T-helper 2 cell (primary cell): ENCODE measurements around the gene MYL3.
A peak's percentile ranks its signal among the peaks of the same experiment; 100 is the strongest.

Experiments used
- DNase-seq, 5 experiments: peaks; one replicate each; pipeline versions ENCODE4 v3.0.0 to v3.0.0-alpha.2; 2012 to 2022

Gene MYL3

DNA sequence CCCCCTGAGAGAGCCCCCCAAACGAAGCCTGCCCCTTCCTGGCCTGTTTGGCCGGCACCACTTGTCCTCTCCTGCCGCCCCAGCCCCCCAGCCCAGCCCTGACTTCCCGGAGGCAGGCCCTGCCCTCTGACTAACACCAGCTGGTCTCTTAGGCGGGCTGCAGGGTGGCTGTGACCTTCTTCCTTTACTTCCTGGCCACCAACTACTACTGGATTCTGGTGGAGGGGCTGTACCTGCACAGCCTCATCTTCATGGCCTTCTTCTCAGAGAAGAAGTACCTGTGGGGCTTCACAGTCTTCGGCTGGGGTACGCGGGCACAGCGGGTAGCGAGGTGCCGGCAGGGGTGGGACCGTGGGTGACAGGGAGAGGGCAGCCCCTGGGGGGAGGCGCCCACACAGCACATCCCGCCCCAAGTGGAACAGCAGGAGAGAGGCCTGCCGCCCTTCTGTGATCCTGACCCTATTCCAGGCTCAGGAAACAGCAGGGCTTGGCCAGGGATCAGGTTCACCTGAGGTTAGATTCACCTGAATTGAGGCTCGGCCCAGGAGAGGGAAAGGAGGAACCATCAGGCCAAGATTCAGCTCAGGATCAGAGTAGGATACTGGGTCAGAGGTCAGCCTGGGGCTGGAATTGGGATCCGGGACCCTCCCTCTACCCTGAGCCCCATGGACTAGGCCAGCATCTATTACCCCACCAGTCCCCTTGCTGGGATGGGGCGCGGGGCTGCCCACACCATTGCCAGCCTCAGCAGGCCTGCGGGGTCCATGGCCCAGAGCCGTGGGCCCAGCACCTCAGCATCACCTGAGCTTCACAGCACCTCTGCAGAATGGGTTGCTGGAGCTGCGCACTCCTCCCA is 36.1 kb upstream of the MYL3 start:
- DNase-seq, result no peak

DNA sequence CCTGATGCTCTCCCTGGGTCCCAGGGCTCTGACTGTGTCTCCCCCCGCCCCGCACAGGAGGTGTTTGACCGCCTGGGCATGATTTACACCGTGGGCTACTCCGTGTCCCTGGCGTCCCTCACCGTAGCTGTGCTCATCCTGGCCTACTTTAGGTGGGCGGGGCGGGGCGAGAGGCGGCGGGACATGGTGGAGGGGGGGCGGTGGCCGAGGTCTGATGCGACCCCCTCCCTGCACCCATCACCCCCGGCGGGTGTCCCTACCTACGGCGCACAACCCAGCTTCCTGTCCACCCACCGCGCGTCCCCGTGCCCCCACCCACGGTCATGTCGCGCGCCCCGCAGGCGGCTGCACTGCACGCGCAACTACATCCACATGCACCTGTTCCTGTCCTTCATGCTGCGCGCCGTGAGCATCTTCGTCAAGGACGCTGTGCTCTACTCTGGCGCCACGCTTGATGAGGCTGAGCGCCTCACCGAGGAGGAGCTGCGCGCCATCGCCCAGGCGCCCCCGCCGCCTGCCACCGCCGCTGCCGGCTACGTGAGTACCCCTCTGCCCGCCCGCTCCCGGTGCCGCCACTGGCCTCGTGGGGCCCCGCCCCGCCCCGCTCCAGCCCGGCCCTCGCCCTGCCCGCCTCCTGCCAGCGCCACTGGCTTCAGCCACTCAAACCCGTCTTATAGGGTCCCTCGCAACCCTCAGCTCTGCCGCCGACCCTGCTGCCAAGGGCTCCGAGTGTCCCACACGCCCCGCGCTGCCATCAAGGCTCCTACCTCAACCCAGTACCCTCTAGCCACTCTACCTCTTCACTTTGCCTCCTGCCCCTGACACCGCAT is 35.3 kb upstream of the MYL3 start:
- DNase-seq, result peak in 1 of 5 experiments; percentile 38

DNA sequence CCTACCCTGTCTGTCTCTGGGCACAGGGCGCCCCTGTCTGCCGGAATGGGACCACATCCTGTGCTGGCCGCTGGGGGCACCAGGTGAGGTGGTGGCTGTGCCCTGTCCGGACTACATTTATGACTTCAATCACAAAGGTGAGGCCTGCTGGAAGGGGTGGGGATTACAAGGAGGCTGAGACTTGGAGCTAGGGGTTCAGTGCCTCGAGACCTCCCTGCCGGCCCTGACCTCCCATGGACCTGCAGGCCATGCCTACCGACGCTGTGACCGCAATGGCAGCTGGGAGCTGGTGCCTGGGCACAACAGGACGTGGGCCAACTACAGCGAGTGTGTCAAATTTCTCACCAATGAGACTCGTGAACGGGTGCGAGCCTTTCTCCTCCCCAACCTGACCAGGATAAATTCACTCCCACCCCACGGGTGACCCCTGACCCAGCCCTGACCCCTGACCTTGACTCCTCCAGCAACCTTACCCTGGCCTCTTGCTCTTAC is 34.6 kb upstream of the MYL3 start:
- no peak for DNase-seq

DNA sequence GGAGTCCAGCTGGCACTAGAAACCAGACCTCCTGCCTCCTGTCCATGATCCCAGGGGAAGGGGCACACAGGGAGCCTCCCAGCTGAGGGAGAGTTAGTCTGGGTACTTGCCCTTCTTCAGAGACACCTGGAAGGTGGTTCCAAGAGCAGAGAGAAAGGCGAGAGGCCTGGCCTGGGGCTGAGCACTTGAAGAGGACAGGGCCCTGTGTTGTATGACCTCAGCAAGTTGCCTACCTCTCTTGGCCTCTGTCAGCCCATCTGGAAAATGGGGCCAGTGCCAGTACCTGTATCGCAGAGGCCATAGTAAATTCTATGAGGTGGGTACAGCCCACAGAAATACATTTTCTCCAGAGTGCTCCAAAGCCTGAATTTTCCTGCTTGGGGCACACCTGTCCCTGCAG is 33.8 kb upstream of the MYL3 start:
- DNase-seq, result no peak

DNA sequence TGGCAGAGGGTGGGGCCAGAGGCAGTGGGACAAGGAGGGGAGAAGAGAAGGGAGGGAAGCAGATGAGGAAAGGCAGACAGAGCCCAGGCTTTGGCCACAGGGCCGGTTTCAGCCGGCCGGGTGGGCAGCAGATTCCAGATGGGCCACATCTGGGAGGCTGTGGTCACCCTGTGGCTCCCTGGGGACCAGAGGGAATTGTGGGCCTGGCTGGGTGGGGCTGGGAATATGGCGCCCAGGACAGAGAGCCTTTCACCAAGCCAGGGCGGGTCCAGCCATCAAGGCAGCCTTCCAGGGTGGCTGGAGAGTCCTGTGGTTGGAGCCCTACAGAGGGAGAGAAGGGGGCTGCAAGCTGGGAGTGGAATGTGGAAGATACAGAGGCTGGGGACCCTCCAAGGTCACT is 33.1 kb upstream of the MYL3 start:
- no peak for DNase-seq

DNA sequence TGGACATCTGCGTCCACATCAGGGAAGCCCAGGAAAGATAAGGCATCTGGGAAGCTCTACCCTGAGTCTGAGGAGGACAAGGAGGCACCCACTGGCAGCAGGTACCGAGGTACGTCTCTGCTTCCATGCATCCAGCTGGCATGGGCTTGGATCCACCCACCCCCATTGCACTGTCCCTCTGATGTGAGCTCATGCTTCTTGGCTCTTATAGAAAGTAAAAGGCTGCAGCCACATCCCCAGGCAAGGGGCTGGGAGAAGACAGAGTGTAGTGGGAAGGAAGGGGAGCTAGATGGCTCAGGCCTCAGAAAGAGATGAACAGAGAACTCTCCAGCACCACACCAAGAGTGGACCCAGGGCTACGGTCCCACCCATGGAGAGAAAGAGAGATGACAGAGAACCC is 32.5 kb upstream of the MYL3 start:
- no peak for DNase-seq

DNA sequence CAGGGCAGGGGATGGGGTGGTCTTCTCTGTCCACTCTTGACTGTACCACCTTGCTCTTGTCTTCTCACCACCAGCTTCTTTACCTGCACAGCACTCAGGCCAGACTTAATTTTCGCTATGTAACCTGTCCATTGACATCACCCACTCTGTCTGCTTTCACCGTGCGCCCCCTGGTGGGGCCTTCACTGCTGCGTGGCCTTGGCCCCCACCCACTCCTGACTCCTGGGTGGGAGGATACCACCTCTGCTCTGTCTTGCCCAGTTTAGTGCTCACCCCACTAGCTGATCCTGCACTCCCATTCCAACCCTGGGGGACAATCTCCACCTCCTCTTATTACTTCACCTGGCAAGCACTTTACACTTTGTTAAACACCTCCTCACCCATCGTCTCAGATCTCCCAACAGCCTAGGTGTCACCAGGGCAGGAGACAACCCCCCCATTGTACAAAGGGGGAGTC is 32.0 kb upstream of the MYL3 start:
- peak; percentile 52 to 69 (median 63) for DNase-seq

DNA sequence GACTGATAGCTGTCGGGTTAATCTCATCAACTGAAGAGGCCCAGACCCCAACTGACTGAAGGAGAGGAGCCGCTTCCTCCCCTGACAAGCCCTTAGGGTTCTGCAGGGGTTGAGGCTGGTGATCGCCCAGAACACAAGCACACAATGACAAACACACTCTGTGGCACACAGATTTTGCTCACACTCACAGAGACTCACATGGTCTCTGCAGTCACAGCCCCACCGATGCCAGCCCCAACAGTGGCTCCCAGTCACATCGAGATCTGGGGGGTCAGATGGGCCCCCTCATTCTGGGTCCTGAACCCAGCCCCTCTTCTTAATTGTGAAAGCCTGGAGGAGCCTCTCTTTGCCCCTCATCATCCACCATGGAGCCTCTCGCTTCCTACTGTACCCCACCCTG is 31.0 kb upstream of the MYL3 start:
- no peak for DNase-seq

DNA sequence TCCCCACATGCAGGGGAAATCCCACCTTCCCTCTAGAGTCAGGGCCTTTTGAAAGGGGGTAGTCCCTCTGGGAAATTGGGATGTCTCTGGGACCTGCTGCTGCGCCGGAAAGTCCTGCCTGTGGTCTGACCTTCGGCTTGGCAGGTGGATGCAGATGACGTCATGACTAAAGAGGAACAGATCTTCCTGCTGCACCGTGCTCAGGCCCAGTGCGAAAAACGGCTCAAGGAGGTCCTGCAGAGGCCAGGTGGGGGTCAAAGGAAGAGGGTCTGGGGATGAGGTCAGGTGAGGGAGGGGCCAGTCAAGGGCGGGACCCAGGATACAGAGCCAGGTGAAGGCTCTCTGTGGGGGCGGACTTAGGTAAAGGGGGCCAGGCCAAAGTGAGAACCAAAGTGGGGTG is 30.5 kb upstream of the MYL3 start:
- DNase-seq, result no peak

DNA sequence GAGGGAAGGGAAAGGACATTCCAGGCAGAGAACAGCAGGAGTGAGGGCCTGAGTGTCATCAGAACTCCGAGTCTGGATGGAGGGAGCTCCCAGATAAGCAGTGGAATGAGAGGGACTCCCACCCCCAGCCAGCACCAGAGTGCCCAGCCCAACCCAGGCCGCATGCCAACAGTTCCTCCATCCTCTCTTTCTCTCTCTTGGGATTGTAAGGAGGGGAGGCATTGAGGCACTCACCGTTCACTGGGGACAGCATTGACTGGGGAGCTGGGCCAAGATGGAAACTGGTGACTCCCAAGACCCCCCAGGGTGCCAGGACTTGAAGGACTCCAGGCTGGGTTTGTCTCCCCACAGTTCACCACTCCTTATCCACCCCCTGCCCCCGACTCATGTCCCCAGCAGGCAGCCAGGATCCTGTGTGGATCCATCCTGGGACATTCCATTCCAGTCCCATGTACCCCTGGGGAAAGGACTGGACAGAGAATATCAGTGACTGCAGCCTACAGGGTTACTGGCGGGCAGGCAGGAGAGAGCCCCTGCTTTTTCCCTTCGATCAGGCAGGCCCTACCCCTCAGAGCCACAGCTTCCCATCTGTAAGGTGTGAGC is 30.0 kb upstream of the MYL3 start:
- DNase-seq, result no peak

DNA sequence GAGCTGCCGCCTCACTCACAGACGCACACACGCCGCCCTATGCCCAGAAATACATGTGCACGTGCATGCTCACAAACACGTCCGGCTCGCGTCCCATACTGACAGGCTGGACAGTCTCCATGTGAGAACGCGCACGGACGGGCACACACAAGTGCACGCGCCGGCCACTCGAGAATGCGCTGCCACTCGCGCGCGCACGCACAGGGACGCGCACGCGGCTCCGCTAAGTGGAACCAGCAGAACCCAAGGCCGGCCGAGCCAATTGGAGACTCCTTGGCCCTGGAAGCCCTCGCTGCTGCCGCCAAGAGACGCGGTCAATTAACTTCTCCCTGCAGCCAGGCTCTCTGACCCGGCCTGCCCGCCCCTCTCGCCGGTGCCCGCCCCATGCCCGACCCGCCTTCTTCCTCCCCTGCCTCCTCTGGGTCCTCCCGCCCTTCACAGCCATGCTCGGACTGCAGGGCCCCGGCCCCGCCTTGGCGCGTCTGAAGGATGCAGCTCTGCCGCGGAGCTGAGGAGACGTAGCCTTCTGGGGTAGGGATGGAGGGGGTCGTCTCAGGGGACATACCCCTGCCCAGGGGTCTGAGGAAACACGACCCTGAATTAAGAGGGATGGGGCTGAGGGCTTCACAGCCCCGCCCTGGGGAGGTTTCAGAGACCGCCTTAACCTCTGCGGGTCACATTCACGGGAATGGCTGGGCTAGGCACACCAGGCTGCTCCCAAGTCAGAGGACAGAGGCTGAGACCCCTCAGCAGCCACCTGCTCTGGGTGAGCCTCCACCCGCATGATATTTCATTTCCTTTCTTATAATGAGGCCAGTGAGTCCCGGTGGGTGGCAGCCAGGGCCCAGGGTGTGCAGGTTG is 29.3 kb upstream of the MYL3 start:
- peak in 1 of 5 experiments; percentile 15 for DNase-seq

DNA sequence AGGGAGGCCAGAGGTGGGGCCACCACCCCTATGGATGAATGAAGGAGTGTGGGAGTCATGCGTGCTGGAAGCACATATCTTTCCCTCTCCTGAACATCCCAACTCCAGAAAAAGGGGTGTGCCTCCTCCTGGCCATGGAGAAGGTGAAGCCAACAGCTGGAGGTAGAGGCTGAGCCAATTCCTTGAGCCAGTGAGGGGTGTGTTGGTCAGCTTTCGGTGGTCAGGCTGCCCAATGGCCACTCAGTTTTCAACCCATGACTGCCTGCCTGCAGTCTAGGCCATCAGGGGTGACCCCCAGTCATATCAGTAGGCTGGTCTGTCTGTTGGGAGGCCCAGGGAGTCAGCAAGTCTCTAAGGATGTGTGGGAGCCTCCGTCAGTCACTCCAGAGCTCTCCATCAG is 27.9 kb upstream of the MYL3 start:
- DNase-seq, result no peak

DNA sequence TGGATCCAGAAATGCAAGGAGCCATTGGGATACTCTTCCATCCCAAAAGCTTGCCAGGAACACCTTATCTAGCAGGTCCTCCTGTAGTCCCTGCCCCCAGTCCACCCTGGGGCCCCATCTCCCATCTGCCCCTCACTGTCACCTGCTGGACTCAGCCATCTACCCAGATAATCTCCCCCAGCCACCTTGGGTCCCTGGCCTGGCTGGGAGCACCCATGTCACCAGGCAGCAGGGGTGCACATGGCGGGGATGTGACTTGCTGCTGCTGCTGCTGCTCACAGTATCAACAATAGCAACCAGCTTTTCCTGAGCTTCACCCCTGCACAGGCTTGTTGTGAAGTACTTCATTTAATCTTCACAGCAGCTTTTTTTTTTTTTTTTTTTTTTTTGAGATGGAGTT is 26.9 kb upstream of the MYL3 start:
- no peak for DNase-seq

DNA sequence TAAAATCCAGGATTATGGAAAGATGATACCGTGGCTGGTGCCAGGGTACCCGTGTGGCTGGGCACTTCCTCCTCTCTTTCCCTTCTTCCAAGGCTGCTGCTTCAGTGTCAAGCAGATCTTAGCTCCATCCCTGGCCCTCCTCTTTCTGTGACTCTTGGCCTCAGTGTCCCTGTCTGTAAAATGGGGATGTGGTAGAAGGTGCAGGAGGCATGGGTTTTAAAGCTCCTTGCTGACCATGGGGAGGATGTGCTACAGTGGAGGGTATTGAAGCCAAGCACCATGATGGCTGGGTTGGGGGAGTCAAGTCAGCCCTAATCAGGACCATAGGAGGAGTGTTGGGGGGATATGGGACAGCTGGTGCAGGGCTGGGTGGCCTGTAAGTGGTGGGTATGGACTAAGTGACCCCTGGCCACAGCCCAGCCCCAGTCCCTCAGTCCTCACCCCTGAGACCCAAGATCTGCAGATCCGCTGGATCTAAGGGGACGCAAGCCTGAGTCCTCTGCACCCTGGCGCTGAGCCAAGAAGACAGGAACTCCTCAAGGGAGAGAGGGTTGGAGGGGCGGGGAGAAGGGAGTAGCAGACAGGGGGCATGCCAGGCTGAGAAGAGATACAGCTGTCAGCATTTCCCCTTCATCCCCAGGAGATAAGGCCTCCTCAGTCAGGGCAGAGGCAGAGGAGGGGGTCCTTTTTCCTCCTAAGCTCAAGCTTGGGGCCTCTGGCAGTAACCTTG is 26.3 kb upstream of the MYL3 start:
- no peak for DNase-seq

DNA sequence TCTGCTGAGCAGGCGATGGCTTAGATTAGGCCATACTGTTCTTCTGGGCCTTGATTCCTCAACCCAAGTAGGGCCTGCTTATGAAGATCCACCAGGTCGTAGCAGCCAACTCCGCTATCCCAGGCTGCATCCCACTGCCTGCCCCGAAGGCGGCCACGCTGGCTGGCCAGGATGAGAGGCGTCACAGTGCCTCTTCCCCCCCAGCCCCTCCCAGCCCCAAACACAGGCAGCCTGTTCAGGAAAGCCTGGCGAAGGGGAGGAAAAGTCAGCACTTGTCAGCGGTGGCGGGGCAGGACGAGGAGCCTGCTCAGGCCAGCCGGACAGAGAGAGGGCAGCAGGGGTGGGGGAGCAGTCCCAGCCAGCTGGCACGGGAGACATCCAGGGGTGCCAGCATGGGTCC is 25.5 kb upstream of the MYL3 start:
- DNase-seq, result no peak

DNA sequence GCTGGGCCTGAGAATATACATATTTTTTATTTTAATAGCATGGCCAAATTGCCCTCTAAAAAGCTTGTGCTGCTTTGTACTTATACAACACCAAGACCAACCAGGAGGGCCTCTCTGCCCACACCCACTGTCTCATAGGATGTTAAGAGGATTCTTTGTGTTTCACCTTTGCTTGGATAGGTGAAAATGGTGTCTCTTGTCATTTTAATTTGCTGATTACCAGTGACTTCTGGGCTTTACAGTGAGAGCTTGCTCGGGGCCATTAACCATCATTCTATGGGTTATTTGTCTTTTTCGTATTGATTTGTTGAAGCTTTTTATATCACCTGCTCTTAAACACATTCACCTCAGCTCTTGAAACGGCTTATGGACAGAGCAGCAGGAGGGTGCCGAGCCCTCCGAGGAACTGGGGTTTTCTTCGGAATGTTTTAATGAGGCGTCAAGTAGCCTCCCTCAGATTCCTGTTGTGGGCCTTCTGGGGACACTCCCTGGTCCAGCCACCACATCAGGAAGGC is 24.8 kb upstream of the MYL3 start:
- no peak for DNase-seq

DNA sequence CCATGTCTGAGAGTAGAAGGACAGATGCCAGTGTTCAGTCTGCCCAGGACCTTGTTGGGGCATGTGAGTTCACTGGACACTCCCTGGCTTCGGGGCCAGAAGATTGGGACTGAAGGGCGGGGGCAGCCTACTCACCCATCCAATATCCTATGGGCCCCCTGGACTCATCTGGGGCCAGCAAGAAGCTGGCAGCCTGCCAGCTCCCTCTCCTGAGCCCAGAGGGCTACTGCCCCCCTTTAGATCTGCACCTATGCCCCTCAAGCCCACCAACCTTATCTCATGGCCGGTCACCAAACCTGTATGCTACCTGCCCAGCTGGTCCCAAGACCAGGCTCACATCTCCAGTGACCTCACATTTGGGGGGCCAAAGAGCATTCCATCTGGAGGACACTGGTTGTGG is 22.4 kb upstream of the MYL3 start:
- DNase-seq, result no peak

DNA sequence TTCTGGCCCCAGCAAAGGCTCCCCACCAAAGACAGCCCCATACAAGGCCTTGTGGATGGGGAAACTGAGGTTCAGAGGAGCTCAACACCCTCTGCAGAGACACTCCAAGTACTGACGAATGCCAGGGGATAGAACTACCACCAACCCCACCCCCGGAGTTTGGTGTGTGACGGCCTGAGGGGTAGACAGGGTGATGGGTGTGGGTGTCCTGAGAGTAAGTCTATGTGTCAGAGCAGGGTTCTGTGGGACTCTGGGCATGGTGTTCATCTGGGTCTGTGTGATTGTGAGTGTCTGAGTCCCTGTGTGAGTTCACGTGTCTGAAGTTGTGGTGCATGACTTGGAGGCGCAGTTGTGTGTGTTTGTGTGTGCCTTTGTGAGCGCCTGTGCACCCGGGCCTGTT is 21.7 kb upstream of the MYL3 start:
- DNase-seq, result no peak

DNA sequence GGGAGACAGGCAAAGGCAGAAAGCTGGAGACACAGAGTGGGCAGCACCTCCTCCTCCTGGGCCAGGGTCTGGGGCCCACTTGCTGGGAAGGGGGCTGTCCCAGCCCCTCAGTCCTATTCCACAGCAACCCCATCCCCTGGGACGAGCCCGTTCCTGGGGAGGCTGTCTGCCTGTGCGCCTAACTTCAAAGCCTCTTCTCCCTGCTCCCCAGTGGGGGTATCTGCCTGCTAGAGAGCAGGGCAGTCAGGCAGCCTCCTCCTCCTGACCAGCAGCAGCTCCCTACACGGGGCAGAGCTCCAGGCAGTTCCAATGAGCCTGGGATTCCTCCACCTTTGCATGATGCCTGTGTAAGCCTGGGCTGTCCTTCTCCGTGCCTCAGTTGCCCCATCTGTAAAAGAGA is 21.2 kb upstream of the MYL3 start:
- no peak for DNase-seq

DNA sequence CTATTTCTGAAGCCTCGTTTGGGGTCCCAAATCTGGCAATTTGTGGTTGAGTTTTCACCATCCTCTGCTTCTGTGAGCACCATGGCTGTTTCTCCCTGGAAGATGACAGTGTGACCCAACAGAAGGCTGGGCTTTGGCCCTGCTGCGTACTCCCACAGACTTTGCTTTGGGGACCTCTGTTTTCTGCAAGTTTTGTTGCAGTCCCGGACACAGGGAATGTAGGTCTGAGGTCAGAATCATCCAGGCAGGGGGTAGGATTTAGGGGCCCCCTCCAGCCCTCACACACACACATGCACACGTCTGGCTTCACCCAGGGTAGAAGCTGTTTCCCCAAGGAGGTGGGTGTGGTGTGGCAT is 20.6 kb upstream of the MYL3 start:
- DNase-seq, result no peak

DNA sequence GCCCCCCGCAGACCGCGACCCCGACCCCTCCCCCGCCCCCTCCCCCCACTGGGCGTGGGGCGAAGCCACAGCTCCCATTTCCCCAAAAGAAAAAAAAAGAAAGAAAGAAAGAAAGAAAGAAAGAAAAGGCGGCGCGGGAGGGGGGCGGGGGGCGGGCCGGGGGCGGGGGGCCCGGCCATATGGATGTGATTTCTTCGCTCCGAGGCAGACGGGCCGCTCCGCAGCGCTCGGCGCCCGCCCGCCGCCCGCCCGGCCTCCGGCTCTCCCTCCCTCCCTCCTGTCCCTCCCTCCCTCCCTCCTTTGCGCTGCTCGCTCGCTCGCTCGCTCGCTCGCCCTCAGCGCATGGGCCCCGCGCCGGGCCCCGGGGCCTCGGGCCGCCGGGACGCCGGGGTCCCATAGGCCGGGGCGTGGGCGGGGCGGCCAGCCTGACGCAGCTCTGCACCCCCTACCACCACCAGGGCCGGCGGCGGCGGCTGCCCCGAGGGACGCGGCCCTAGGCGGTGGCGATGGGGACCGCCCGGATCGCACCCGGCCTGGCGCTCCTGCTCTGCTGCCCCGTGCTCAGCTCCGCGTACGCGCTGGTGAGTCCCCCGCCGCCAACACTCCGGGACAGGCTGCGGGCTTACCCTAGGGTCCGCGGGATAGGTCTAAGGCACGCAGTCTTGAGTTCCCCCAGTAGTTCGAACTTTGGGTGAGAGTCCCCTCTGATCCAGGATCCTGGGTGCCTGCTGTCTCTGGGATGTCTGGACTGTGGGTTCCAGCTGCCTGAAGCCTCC is 20.0 kb upstream of the MYL3 start:
- peak in 1 of 5 experiments; percentile 45 for DNase-seq
